MV-4-11 (cell line): ENCODE results near the gene MMP24.

Experiments used
- DNase-seq: peaks from one replicate; lab custom pipeline; 2025; lab: John Stamatoyannopoulos, UW

MMP24 gene

DNA sequence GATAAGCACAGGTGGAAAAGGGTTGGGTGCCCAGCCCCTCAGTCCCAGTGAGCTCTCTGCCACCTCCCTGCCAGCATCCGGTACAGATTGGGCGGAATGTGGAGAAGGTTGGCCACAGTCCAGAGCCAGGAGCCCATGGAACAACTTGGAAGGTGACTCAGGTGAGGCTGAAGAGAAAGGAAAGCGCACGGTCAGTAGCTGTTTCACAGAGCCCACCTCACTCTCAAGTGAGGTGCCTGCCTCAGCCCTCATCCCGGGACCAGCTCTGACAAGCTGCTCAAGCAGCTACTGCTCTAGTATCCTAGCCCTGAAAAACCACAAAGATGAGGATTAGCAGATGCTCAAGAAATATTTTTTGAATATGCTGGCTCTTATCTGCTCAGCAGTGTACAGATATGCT, 52.5 kb downstream of the MMP24 start:
- no peak for DNase-seq

DNA sequence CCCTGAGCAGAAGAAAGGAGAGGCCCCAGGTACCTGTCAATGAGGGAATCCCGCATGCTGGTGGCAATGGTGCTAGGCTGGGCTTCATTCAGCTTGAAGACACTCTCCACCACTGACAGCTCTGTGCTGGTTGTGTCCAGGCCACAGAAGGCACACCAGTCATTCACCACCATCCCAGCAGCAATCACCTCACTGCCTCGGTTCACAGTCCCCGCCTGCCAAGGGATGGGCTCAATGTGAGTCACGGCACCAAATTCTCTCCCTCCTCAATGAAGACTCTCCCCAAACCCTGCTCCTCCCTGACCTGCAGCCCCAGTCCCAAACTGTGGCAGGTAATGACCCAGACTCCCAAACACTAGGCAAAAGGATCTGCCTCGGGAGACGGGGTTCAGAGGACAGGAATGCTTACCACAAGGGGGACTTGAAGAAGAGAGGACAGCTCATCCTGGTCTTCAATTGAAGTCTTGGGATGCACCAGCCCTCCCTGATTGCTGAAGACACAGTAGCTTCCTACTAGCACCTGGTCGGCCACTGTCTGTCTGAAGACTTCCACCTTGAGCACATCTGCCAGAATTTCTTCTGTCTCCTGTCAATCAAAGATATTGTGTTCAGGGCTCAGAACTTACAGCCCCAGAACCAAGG, 53.2 kb downstream of the MMP24 start:
- no peak for DNase-seq

DNA sequence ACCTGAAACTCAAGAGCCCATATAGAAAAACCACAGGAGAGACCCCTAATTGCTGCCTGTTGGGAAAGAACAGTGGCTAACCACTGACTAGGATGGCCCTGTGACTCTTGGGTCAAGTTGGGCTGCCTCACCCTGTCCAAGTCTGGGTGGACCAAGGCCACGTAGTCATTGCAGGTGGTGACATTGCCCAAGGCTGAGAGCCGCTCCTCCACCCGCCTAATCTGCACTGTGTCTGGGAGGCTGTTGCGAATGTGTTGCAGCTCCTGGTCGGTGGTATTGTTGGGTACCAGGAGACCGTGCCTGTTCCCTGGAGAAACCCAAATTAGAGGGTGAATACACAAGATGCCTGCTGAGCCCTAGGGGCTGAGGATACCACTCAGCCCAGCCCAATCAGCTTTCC, 54.0 kb downstream of the MMP24 start:
- DNase-seq = no peak

DNA sequence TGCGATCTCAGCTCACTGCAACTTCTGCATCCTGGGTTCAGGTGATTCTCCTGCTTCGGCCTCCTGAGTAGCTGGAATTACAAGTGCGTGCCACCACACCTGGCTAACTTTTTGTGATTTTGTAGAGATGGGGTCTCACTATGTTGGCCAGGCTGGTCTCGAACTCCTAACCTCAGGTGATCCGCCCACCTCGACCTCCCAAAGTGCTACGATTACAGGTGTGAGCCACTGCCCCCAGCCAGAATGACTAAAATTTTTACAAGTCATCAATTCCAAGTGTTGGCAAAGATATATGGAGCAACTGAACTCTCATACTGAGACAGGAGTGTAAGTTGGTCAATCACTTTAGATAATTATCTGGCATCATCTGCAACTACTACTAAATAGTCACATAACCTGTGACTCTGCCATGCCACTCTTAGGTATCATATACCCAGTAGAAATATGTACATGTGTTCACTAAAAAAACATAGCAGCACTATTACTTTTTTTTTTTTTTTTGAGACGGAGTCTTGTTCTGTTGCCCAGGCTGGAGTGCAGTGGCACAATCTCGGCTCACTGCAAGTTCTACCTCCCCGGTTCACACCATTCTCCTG, 55.1 kb downstream of the MMP24 start:
- no peak for DNase-seq

DNA sequence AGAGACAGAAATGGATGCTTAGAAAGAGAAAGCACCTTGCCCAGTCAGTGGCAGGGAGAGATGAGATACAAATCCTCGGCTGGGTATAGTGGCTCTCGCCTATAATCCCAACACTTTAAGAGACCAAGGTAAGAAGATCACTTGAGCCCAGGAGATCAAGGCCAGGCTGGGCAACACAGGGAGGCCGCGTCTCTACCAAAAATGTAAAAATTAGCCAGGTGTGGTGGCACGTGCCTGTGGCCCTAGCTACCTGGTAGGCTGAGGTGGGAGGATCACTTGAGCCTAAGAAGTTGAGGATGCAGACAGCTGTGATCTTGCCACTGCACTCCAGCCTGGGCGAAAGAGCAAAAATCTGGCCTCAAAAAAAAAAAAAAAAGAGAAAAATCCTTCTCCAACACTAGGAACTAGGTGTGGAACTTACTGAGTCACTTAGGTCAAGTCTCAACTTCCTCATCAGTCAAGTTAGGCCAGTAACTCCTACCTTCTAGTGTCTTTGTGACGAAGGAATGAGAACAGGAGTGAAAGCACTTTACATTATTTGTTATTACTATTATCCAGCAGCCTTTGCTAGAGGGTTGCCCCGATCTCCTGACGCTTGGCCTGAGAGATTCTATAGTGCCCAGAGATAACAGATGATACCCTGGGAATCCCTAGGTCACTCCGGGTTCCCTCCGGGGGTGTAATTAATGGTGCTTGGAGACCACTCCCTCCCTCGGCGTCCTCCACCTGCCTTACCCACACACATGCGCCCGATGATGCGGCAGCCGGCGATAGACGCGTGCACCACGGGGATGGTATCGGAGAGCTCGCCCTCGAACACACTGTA, 57.2 kb downstream of the MMP24 start:
- peak; percentile 25 for DNase-seq

DNA sequence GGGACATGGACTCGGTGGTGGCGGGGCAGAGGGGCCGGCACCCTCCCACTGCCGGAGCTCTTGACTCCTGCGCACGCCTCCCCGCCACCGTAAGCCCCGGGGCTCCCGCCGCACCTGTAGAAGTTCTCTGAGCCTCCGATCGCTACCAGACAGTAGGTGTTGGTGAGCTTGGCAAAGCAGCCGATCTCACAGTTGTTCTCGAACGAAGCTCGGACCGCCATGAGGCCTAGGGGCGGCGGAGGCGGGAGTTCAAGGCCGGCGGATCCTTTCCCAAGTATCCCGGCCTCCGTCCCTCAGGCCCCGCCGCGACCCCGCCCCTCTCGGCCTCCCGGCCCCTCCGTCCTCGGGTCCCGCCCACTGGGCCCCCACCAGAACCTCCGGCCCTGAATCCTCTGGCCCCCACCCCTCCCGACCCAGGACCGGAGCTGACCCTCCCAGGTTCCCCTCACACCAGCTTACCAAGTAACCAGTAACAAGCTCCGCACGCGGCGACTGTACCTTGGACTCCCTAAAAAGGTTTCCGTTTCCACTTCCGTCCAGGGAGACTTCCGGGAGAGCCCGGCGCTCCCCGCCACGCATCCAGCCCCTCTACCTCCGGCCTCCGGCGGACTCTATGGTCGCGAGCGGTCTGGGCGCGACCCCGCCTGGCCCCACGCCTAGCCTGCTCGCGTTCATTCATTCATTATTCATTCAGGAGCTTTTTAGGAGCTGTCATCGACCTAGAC, 57.9 kb downstream of the MMP24 start, which contains the start of gene EIF6:
TSS of gene EIF6 (minus strand) at position 506 of the 725 bp plus-strand sequence. CDS start at position 221, 285 bp downstream.
- DNase-seq = peak; percentile 82

DNA sequence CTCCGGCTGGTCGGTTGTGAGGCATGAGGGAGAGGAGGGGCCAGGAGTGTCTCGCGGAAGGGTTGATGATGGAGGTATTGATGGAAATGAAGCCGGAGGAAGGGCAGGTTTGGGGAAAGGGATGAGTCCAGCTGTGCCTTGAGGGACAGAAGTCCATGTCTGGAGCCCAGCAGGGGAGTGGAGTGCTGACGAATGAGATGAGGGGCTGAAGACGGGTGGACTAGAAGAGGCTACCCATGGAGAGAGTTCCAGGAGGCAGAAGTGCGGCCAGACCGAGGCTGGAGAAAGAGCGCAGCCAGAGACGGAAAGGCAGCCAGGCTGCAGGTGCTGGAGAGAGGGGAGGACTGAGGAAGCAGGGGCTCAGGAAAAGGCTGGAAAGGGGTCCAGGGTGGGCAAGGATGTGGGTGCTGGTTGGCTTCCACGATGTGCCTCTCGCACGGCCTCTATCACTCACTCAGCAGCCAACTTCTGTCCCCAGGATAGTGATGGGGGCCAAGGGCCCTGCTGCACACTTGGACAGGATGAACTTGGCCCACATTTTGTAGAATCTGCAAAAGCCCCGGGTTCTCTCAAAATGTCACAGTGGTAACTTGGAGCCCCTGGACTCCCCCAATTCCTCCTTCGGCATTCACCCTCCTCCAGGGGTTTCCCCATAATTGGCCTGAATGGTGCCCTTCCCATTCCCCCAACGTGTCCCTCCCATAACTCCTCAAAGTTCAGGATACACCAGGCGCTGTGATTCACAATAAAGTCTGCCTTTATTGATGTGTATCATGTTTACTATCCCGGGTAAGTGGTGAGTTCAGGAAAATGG, 58.7 kb downstream of the MMP24 start:
- DNase-seq = no peak

DNA sequence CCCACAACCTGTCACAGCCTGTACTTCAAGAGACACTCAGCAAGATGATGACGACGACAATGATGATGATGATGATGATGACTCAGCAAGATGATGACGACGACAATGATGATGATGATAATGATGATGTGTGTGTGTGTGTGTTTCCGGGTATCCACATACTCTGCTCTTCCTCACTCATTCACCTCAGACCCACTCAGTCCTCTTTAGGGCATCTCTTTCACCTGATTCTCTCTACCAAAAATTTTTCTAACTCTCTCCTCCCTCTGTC, 59.3 kb downstream of the MMP24 start:
- DNase-seq = no peak

DNA sequence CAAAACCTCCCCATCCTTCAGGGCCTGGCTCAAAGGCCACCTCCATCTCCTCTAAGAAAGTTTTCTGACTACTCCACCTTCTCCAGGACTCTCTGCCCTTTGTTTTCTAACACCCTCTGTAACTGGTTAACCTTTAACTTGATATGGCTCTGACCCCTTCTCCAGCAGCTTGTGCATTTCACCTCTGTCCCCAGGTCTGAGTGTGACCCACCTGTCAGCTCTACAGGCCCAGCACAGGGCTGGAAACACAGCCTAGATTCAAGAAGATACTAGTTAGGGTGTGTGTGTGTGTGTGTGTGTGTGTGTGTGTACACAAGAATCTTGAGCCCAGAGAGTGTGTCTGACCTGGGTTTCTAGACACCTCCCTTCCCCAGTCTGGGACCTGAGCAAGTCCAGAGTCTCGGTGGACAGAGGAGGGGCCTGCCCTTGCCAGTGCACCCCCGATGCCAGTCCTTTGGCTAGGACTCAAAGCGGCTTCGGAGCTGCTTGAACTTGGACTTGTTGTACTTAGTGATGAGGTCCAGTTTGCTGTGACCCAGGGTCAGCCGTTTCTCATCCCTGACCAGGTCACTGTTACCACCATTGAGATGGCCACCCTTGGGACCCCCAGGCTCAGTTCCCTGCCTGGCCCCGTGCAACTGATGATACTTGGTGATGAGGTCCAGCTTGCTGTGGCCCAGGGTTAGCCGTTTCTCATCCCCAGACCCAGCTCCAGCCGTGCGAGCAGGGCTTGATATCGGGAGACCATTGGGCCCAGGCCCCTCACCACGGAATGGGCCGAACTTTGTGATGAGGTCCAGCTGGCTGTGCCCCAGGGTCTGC, 59.8 kb downstream of the MMP24 start:
- DNase-seq = no peak

DNA sequence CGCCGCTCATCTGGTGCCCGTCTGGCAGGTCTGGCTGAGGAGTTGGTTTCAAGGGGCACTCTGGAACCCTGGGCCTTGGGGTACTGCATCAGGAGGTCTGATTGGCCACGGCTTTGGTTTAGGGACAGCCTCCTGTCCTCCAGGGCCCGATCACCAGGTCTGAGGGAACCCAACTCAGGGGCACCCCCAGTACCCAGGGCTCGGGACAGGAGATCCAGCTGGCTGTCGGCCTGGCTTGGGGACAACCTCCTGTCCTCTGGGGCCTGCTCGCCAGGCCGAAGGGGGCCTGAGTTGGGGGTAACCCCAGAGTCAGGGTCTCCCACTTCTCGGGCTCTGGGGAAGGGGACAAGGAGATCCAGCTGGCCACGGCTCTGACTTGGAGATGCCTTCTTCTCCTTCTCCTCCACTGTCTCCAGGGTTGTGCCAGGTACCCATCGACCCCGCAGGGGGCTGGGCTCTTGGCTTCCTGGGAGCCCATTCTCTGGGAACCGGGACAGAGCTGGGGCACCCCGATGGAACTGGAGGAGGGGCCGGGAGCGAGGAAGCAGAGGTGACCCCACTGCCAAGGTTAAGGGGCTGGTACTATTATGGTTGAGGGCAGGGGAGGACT, 60.5 kb downstream of the MMP24 start:
- no peak for DNase-seq

DNA sequence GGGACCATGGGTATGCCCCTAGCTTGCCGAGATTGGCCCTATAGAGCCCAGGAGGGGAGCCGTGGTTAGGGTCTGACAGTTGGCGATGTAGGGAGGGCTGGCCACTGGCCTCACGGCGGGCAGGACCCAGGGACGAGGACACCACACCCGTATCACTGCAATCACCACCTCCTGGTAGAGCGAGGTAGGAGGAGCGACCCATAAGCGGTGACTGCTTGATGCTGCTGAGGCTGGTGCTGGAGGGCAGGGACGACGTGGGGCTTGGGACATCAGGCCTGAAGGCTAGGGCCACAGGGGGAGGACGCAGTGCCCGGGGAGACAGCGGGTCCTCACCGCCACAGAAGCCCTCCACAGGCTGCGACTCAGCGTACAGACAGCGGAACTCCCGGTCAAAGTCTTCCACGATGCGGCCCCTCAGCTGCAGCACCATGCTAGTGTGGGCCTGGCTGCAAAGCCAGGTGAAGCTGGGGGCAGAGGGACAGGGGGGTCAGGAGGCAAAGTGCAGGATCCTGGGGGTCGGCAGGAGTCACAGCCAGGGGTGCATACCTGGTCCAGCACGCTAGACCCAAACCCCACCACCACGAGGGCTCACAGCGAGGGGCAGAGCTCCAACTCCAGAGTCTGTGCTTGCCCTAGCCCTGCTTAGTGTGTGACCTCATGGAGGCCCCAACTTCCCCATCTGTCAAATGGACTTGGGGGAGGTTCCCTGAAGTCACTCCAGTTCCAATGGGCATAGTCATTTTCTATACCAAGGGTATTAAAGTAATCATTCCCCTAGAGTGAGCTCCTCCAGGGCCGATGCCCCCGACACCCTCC, 61.2 kb downstream of the MMP24 start:
- DNase-seq = no peak

DNA sequence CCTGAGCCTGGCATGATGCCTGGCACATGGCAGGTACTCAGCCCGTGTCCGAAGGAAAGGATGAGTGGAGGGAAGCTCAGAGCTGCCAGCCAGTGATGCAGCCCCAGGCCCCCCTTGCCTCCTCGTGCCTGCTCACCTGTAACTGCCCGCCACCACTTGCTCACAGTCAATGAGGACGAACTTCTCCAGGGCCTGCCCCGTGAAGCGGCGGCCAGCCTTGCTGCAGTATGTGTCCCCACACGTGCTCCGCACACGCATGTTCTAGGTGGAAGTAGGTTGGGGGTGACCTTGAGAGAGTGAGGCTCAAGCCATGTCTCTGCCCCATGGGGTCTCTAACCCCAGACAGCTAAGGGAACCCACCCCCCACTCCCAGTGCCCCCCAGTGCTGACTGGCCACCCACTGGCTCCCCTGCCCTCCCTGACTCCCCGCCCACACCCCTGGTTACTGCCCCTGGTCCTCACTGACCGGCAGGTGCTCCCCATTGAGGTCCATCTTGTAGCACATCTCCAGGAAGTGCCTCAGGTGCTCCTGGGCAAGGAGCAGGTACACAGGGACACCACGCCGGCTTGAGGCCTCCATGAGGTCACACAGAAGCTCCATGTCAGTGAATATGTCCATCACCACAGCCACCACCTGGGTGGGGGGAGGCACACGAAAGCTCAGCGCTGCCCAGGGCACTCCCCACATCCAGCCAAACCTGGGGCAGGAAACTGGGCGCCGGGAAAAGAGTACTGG, 62.0 kb downstream of the MMP24 start:
- DNase-seq = no peak

DNA sequence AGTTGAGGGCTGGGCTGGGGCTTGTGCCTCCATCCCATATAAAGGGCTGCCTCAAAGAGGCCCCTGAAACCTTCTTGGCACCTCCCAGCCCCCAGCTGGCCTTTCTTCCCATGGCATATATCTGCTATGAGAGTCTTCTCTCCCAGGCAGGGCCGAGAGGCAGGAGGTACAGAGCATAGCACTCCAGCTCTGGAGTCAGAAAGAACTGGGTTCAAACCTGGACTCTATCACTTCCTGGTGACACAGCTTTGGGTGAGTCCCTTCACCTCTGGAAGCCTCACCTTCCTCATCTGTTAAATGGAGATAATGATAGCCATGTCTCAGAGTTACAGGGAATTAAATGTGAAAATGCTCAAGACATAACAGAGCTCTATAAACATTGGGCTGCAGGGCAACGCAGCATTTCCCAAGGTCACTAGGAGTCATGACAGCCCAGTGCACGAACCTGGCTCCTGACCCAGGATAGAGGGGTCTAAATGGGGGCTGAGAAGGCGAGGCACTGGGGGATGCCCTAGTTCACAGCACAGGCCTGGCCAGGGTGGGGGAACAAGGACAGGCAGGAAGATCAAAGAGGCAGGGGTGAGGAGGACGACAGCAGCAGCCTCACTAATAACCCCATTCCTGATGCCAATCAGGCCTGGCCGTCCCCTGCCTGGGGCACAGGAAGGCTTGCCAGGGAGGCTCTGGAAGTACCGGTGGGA, 63.8 kb downstream of the MMP24 start:
- no peak for DNase-seq

DNA sequence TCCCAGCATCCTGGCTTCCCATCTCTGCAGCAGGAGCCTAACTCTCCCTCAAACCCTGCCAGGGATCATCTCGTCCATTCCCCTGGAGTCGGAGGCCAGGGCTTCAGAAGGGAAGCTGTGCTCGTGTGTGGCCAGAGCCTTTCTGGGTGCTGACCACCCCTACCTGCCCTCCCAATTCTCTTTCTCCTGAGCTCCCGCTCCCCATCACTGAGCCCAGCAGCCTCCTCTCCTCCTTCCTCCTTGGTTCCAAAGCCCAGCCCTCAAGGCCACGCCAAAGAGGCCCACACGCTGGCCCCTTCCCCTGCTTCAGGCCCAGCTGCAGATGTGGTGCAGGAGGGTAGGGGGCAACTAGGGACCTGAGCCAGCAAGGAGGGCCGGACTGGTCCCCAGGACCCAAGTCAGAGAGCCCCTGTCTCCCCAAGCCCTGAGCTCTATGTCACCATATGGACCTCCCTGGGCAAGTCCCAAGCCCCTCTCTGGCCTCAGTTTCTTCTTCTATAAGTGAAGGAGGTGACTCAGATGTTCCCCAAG, 64.5 kb downstream of the MMP24 start:
- no peak for DNase-seq

DNA sequence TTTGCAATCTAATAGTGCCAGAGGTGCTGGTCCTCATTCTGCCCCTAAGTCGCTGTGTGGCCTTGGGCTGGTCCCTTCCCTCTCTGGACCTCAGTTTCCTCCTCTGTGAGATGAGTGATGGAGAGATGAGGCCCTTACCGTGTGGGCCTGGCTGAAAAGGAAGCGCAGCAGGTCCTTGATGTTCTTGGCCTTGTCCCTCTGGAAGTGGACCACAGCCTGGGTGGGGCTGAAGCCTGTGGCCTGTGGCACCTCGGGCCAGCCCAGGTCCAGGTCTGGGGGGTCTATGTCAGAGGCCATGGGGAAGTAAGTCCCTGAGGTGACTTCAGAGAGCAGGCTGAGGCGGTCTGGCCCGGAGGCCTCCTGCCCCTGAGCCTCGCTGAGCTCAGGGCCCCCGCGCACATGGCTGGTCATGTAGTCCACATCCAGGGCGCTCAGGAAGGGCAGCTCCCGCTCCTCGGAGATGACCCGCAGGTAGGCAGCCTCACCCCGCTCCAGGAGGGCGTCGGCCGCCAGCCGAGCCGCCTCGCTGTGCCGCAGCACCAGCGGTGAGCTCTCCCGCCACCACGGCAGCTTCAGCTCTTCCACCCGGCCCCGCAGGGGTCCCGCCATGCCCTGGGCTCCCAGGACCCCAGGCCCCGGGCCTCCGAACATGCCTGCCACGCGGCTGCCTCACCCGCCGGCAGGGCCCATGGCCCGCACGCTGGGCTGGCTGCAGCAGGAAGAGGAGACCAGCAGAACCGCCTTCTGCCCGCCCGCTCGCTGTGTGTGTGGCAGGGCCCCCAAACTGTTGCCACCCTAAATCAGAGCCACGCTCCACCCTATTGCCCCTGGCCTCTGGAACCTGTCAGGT, 65.4 kb downstream of the MMP24 start, which contains the start of gene FAM83C:
TSS of gene FAM83C (minus strand) at position 772 of the 850 bp plus-strand sequence. CDS start at position 651, 121 bp downstream.
- no peak for DNase-seq

DNA sequence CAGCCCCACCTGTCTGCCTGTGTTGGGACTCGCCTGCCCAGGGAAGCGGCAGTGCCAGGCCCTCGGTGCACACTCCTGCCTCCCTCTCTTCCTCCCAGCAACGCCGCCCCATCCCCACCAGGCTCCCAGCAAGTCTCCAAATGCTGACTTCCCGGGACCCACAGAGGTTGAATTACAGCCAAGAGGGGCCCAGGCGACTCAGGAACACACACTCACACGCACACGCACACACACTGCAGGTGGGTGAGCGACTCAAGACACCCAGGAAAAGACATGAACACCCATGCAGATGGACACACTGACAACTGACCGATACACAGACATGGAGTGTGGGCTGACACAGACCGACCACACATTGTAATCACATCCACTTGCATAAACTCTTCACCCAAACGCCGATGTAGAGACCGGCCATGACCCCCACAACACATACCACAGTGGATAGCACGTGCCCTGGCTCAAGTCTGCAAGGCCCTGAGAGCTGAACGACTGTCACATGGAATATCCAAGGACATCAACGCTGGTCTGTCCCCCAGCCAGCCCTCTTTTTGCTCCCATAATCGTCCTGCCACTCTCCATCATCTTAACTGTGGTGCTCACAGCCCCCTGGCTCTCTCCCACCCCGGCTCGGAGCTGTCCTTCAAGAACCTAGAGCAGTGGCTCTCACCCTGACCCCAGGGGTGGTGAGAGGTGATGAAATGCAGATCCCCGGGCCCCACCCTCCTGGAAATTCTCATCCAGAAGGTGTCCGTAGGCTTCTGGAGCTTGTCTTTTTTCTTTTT, 66.2 kb downstream of the MMP24 start:
- DNase-seq = no peak
